UCSD-AML1 (cell line): ENCODE data around the gene GDAP1L1.
"Not testable (repeated sequence)": the region's sequence is repeated elsewhere in the genome, so short reads cannot be mapped to it uniquely, and the experiment has no call there.

Experiments used
- DNase-seq: peaks from one replicate; lab custom pipeline; 2025; ENCODE audit not compliant: unreplicated experiment; lab: John Stamatoyannopoulos, UW

Gene GDAP1L1

DNA sequence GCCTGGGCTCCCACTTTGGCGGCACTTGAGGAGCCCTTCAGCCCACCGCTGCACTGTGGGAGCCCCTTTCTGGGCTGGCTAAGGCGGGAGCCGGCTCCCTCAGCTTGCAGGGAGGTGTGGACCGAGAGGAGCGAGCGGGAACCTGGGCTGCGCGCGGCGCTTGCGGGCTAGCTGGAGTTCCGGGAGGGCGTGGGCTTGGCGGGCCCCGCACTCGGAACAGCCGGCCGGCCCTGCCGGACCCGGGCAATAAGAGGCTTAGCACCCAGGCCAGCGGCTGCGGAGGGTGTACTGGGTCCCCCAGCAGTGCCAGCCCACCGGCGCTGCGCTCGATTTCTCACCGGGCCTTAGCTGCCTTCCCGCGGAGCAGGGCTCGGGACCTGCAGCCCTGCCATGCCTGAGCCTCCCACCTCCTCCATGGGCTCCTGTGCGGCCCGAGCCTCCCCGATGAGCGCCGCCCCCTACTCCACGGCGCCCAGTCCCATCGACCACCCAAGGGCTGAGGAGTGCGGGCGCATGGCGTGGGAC is 52.0 kb downstream of the GDAP1L1 start:
- DNase-seq = not testable (repeated sequence)

DNA sequence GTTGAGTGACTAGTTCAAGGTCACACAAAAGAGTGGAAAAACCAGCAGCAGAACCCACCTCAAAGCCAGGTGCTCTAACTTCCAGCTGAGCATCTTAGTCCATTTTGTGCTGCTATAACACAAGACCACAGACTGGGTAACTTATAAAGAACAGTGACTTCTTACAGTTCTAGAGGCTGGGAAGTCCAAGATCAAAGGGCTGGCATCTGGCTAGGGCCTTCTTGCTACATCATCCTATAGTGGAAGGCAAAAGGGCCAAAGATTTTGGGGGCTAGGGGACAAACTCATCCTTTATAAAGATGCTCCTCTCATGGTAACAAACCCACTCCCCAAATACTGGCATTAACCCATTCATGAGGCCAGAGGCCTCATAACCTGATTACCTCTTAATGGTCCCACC is 54.2 kb downstream of the GDAP1L1 start:
- no peak for DNase-seq

DNA sequence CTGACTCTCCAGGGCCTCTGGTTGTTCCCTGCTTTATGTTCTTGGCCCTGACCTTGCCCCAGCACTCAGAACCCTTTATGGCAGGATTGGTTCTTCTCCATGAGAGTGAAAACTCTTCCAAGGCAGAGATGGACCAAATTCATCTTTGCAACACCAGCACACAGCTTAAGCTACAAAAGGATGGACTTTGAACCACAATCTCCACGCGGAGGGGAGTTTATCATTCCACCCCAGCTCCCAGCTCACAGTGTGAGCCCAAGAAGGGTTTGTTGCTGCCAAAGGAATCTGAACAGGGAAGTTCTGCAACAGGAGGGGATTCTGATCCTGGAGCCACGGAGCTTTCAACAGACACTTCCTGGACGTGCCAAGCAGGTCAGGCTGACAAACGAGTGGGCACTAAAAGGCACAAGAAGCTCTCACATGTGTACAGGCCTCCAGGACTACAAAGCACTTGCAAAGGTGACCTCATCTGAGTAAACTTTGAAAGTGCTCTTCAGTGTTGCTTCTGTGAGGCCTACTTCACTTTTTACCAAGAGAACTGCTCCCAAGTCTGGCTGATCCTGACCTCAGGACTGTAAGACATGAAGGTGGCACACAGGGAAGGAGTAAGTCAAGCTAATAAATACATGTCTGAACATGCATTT is 55.0 kb downstream of the GDAP1L1 start:
- DNase-seq = no peak

DNA sequence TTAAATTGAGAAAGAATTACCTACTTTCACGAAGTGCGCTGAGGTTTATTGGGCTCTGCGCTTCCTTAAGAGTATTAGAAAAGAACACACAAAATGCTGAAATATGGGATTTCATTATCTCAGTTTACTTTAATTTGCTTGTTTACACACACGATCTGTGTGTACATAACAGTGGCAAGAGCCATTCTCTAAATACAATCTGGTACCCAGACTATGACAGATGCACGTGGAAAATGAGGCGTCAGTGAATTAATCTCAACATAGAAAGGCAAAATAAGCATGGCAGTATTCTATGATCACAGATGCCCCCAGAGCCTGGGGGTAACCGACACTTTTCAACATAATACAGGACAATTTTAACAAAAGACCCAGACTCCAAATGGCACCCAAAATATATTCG is 55.6 kb downstream of the GDAP1L1 start:
- no peak for DNase-seq

DNA sequence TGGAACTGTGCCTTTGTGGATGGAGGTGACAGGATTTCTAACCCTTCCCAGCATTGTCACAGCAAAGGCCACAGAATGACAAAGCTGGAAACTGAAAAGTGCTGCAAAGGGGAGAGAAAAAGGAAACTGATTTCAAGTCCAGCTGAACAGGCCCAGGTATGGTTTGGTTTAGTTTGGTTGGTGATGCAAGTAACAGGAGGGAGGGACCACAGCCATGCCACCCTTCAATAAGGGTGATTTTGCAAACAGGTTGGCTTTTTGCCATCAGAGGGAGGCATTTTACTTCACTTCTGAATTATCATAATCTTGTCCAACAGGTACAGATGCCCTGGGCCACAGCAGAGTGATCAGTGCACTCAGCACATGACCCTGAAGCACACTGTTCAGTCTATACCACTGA is 57.3 kb downstream of the GDAP1L1 start:
- DNase-seq = no peak

DNA sequence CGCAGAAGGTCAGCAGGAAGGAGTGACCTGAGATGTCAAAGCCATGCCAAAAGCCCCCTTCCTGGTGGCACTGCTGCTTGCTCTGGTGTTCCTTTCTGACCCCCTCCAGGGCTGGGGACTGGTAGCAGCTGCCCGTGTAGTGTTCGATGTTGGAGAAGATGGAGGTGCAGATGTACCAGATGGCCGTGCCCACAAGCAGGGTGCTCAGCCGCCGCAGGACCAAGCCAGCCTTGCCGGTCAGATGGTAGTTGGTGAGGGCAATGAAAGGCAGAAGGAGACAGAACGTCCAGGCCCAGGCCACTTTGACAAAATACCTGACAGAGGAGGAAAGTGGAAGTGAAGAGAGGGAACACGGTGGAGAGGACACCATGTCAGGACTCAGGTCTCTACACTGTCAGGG is 59.8 kb downstream of the GDAP1L1 start:
- DNase-seq = no peak

DNA sequence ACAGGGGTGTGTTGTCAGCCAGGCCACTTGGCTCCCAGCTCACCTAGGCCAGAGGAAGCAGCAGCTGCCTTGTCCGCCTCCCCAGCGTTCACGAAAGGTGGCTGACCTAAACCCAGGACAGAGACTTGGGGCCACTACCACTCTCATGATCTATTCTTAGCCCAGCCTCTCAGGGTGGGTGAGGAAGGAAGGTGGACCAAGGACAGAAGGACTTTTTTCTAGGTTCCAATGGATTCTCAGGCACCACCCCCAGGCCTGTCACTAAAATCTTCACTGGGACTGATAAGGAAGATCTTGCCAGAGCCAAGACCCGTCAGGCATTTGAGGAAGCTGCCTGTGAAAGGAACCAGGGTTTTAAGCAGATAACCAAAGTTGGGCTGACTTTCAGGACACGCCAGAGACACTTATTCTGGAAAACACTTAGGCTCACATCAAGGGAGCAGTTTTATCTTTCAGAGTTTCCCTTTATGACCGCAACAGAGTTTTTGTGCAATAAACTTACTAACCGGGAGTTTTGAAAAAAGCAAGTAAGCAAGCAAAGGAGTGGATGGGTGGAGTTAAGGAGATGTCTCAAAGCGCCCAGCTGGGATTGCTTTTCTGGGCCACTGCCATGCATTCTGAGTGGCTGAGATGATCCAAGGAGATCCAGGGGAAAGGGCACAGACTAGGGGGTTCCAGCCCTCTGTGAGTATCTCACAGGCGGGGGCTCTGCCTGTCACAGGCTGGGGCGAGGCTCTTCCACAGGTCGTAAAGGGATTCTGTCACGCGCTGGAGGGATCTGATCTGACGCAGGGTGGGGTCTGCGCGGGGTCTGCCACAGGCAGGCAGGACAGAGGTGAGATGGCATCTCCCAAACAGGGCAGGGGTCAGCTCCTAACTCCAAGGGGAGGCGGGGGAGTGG is 62.9 kb downstream of the GDAP1L1 start:
- peak; percentile 21 for DNase-seq

DNA sequence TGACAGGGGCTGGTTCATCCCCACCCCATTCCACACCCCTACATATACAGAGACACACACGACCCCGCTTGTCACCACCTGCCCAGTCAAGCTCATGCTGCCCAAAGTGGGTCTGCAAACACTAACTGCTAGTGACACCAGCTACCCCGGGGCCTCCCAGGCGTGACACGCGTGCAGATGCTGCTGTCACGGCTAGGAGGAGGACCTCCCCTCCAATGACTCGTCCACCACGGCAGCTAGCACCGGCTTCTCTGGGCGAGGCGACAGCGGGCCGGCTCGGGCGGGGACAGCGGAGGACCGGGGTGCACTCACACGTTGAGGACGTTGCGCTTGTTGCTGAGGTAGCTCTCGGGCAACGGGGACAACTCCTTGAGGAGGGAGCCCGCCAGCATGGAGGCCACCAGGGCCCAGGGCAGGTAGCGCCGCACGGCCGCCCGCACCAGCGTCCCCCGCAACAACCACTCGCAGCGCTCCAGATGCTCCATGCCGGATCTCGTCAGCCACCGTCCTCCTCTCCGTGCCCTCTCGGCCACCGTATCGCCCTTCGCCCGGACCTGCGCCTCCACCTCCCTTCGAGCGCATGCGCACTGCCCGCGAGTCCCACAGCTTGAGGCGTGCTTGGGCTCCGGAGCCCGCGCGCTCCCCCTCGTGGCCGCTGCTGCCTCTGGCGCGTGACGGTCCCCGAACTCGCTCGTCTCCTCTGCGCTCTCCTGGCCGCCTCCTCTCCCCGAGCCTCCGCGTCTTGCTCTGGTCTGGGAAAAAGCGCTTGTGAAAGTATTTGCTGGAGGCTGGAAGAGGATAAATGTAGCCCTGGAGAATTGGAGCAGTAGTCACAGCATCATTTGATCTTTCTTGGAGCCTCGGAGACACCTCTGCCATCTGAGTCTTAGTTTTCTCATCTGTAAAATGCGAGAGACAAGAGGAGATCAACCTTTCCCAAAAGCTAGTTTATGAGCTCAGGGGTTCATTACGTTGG is 63.8 kb downstream of the GDAP1L1 start, which contains the start of gene FITM2:
Gene FITM2, minus strand, starts transcription at position 539 of the 976 bp plus-strand sequence. Its CDS starts 54 bp downstream, at position 485.
- DNase-seq = peak; percentile 97

DNA sequence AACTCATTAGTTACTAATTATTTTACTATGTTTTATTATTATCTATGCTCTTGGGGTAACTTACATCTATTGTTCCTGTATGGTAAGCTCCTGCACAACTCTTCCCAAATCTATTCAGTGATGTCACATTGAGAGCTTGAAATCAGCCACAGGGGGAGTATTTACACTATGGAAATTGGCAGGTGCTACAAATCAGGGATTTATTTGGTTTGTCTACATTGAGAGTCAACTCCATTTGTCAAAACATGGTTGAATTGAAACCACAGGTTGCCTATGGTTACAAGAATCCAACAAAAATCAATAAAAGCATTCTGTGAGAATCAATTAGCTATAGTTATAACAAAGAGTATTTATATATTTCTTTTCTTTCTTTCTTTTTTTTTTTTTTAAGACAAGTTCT is 67.8 kb downstream of the GDAP1L1 start:
- no peak for DNase-seq

DNA sequence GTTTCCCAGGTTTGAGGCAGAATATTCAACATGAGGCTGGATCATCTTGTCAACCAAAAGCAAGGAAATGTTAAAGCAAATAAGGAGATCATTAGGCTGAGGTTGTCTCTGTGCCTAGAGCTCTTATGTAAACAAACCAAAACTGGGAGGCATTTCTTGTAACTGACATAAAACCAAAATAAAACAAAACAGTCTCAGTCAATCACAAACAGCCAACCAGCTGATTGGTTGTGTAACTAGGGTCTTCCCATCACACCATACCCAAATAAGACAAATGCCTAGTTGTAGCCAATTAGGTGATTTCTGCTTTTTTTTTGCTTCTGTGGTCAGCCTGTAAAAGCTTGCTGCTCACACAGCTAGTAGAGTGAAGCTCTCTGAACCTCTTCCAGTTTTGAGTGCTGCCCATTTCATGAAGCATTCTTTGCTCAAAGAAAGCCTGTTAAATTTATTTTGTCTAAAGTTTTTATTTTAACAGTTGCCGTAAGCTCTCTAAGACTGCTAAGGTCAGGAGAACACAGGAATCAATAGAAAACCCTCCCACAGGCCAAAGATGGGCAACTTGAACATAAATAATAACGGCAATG is 72.8 kb downstream of the GDAP1L1 start:
- no peak for DNase-seq

DNA sequence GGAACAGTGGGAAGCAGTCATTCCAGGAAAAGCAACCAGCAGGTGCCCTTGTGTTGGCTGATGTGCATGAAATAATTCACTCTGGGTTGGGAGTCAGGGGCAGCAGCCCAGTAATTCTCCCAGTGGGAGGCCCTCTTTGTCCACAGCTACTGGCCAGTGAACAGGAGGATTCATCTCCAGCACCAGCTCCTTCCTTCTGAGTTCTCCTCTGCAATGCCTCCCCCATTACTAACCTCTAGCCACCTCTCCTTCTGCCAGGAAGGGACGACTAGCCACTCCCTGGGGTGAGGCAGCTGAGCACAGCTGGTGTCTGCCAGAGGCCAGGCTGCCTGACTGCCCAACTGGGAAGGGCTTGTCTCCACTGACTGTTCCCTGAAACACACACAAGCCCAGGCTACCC is 77.2 kb downstream of the GDAP1L1 start:
- DNase-seq = no peak

DNA sequence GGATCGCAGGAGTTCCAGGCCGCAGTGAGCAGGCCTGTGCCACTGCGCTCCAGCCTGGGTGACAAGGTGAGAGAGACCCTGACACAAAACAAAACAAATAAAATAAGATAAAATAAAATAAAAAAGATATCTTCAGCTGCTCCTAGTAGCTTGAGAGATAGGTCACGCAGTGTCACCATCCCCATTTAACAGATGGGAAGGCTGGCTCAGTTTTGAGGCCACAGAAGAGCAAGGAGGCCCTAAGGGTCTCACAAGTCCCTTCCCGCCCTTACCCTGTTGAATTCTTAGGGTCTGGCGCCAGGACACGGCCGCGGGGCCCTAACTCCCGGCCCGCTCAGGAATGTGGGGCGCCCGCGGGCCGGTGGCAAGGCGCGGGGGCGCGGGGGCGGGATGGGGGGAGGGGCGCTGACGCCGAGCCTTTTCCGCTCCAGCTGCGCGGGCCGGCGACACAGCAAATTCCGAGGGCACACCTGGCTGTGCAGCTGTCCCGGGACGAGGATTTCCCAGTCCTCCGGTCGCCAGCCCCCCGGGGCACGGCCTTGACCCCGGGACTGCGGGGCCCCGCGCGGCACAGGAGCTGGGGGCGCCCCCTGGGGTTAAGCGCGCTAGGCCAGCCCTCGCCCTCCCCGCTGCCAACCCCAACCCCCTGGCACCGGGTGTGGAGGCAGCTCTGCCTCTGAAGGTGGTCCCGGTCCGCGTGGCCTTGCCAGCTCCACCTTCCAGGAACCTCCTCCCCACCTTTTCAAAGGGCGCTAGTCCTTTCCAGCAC is 79.5 kb downstream of the GDAP1L1 start:
- DNase-seq = no peak

DNA sequence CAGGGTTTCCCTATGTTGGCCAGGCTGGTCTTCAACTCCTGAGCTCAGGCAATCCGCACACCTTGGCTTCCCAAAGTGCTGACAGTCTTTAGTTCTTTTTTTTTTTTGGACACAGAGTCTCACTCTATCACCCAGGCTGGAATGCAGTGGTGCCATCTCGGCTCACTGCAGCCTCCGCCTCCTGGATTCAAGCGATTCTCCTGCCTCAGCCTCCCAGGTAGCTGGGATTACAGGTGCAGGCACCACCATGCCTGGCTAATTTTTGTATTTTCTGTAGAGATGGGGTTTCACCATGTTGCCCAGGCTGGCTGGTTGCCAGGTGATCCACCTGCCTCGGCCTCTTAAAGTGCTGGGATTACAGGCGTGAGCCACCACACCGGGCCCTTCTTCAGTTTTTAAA is 80.6 kb downstream of the GDAP1L1 start:
- DNase-seq = not testable (repeated sequence)

DNA sequence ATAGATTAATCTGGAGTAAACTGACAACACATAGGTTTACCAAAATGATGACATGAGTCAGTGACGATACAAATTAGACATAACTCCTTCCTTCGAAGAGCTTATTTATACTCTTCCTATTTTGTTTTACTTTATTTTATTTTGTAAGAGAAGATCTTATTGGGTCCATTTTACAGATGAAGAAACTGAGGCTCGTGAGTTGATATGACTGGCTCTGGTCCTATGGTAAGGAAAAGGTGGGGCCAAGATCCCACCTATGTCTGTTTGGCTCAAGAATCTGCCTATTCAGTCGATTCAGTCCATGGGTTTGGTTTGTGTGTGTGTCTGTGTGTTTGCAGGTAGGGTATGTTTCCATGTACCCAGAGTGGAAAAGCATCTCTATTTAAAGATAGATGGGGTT is 81.3 kb downstream of the GDAP1L1 start:
- no peak for DNase-seq
